CD4-positive, alpha-beta memory T cell (primary cell): Measurements from ENCODE around the gene PAM. TPM values are rescaled to one million over a fixed set of nuclear protein-coding genes. Genes with fewer than 3 reads are reported as not detected.

ENCODE experiments used
- CTCF ChIA-PET: fragments of 350-600 bp; sonication (Branson Sonifier 250); formaldehyde crosslinking; loops from one replicate; lab custom pipeline; 2021; ENCODE audit warnings: inconsistent platforms; ENCODE audit not compliant: partially characterized antibody; lab: Charles Lee
- POLR2A ChIA-PET: fragments of 350-600 bp; sonication (Branson Sonifier 250); formaldehyde crosslinking; loops from one replicate; lab custom pipeline; 2021; ENCODE audit not compliant: partially characterized antibody; lab: Charles Lee
- DNase-seq, 5 donors: peaks; one replicate each; pipeline versions ENCODE4 v3.0.0 to v3.0.0-alpha.2; 2020 to 2022; ENCODE audit warnings: mixed read lengths in 1 of 5
- H3K27ac ChIP-seq: one replicate; pipeline ENCODE4 v1.7.0; 2013; ENCODE audit warnings: low read depth, low read length
- H3K27me3 ChIP-seq: 2 replicates; pipeline ENCODE4 v1.7.0; 2013; ENCODE audit warnings: mild to moderate bottlenecking, low read length, moderate library complexity; ENCODE audit not compliant: insufficient read depth
- H3K36me3 ChIP-seq: 2 replicates; pipeline ENCODE4 v1.7.0; 2013; ENCODE audit warnings: mild to moderate bottlenecking, low read length, moderate library complexity; ENCODE audit not compliant: insufficient read depth
- H3K4me1 ChIP-seq: 2 replicates; pipeline ENCODE4 v1.7.0; 2013; ENCODE audit warnings: mild to moderate bottlenecking, low read length, moderate library complexity; ENCODE audit not compliant: insufficient read depth
- H3K4me3 ChIP-seq, 2 donors: one replicate each; pipeline ENCODE4 v1.7.0; 2013; ENCODE audit warnings: low read length in 2 of 2, mild to moderate bottlenecking in 1 of 2
- H3K9me3 ChIP-seq, 2 donors: one replicate each; pipeline ENCODE4 v1.7.0; 2013; ENCODE audit warnings: low read length in 2 of 2, control low read depth in 1 of 2; ENCODE audit not compliant: control insufficient read depth in 1 of 2
- H3K27ac Mint-ChIP-seq, 7 donors: one replicate each; pipeline ENCODE4 v1.8.0; 2020 to 2021; ENCODE audit warnings: mixed read lengths in 7 of 7, mild to moderate bottlenecking in 6 of 7, inconsistent platforms in 3 of 7, moderate library complexity in 3 of 7
- H3K27me3 Mint-ChIP-seq, 2 donors: one replicate each; pipeline ENCODE4 v1.8.0; 2020 to 2021; ENCODE audit warnings: mixed read lengths in 2 of 2
- H3K36me3 Mint-ChIP-seq, 2 donors: one replicate each; pipeline ENCODE4 v1.8.0; 2020 to 2021; ENCODE audit warnings: mixed read lengths in 2 of 2, inconsistent platforms in 1 of 2, mild to moderate bottlenecking in 1 of 2
- H3K4me1 Mint-ChIP-seq, 4 donors: one replicate each; pipeline ENCODE4 v1.8.0; 2020 to 2021; ENCODE audit warnings: mixed read lengths in 4 of 4, mild to moderate bottlenecking in 1 of 4
- H3K4me3 Mint-ChIP-seq, 8 donors: one replicate each; pipeline ENCODE4 v1.8.0; 2020 to 2021; ENCODE audit warnings: mixed read lengths in 8 of 8, mild to moderate bottlenecking in 7 of 8, moderate library complexity in 6 of 8, inconsistent platforms in 3 of 8
- H3K9me3 Mint-ChIP-seq, 8 donors: one replicate each; pipeline ENCODE4 v1.8.0; 2020 to 2021; ENCODE audit warnings: mixed read lengths in 8 of 8, mild to moderate bottlenecking in 5 of 8, inconsistent platforms in 3 of 8, moderate library complexity in 1 of 8
- intact Hi-C: fragments of 100-400 bp; cut with micrococcal nuclease; formaldehyde crosslinking; loops from one replicate; pipeline ENCODE4 v1.15.1; 2023
- polyA plus RNA-seq, 2 donors: library from polyadenylated mRNA; unstranded; fragments of 300-500 nt; fragmentation: Illumina TruSeq; gene quantifications; one replicate each; pipeline ENCODE4 v1.2.3, GENCODE V29; 2021
- total RNA-seq, 2 experiments: library from RNA; stranded (reverse); gene quantifications; one replicate each; pipeline ENCODE4 v1.2.3, GENCODE V29; 2021

PAM gene
- total and polyA plus RNA-seq, 4 experiments from 2014 or later: 25.8 to 31.0 (median 28.7) TPM

- POLR2A ChIA-PET: no interaction called here
Measured at GRCh38 chr5:102869230-102869629, 114.1 kb downstream of the PAM start.

GRCh38 chr5:102873379-102873932 is 118.4 kb downstream of the PAM start:
- Mint-ChIP-seq H3K4me3 (no peak overlapping the region), H3K4me1 (peaks cover 0 to 2% (median 0%) of the 10 kb centered on the region in 4 donors), H3K9me3 (no peaks in the 10 kb centered on the region), H3K27me3 (no peaks in the 10 kb centered on the region), H3K36me3 (peaks cover 15 to 42% of the 10 kb centered on the region in 2 donors), H3K27ac (no peak overlapping the region)
- DNase-seq: no peak
- H3K9me3 ChIP-seq: no peaks in the 10 kb centered on the region
- POLR2A ChIA-PET: no interaction called here
- CTCF ChIA-PET: no interaction called here
- H3K4me3 ChIP-seq: no peak overlapping the region
- no peaks in the 10 kb centered on the region for H3K36me3 ChIP-seq
- no peaks in the 10 kb centered on the region for H3K4me1 ChIP-seq
- H3K27me3 ChIP-seq: no peaks in the 10 kb centered on the region
- intact Hi-C loops: no loop called here
- no peak overlapping the region for H3K27ac ChIP-seq

More at GRCh38 chr5:102869230-102869629, 114.1 kb downstream of the PAM start:
- intact Hi-C loops: no loop called here
- Mint-ChIP-seq H3K27ac (no peak overlapping the region), H3K9me3 (no peaks in the 10 kb centered on the region), H3K27me3 (peaks cover 2 to 9% of the 10 kb centered on the region in 2 donors), H3K4me3 (no peak overlapping the region), H3K36me3 (peaks cover 19 to 48% of the 10 kb centered on the region in 2 donors), H3K4me1 (peaks cover 4 to 14% (median 12%) of the 10 kb centered on the region in 4 donors)
- peaks cover 7% of the 10 kb centered on the region for H3K4me1 ChIP-seq
- no peaks in the 10 kb centered on the region for H3K36me3 ChIP-seq
- CTCF ChIA-PET: no interaction called here
- H3K9me3 ChIP-seq: no peaks in the 10 kb centered on the region
- no peak overlapping the region for H3K4me3 ChIP-seq
- no peaks in the 10 kb centered on the region for H3K27me3 ChIP-seq
- DNase-seq: no peak
- no peak overlapping the region for H3K27ac ChIP-seq

- no peaks in the 10 kb centered on the region for H3K9me3 ChIP-seq
- H3K27me3 ChIP-seq: no peaks in the 10 kb centered on the region
- no peak overlapping the region for H3K4me3 Mint-ChIP-seq
- H3K9me3 Mint-ChIP-seq: no peaks in the 10 kb centered on the region
- H3K27me3 Mint-ChIP-seq: no peaks in the 10 kb centered on the region
- ChIA-PET CTCF (no interaction called here), POLR2A (interaction anchor here (0.5 kb wide), 1 partner anchor 50 kb away, joined by 3 read pairs; no protein-coding TSS in a partner anchor)
- peaks cover 0 to 2% (median 0%) of the 10 kb centered on the region in 4 donors for H3K4me1 Mint-ChIP-seq
- peaks cover 13 to 41% of the 10 kb centered on the region in 2 donors for H3K36me3 Mint-ChIP-seq
- no peaks in the 10 kb centered on the region for H3K36me3 ChIP-seq
- intact Hi-C loops: no loop called here
- H3K4me1 ChIP-seq: no peaks in the 10 kb centered on the region
- H3K27ac ChIP-seq: no peak overlapping the region
- H3K4me3 ChIP-seq: no peak overlapping the region
- DNase-seq: no peak
- H3K27ac Mint-ChIP-seq: no peak overlapping the region
Measured at GRCh38 chr5:102874054-102874453, 118.9 kb downstream of the PAM start.

GRCh38 chr5:102875721-102876123 is 120.6 kb downstream of the PAM start:
- ChIA-PET POLR2A (no interaction called here), CTCF (no interaction called here)
- DNase-seq: no peak

GRCh38 chr5:102876610-102877009 is 121.5 kb downstream of the PAM start:
- CTCF ChIA-PET: no interaction called here
- no peak overlapping the region for H3K27ac Mint-ChIP-seq

More at GRCh38 chr5:102875721-102876123, 120.6 kb downstream of the PAM start:
- H3K27me3 ChIP-seq: no peaks in the 10 kb centered on the region
- Mint-ChIP-seq H3K27ac (no peak overlapping the region), H3K4me1 (no peaks in the 10 kb centered on the region), H3K27me3 (no peaks in the 10 kb centered on the region), H3K36me3 (peaks cover 12 to 32% of the 10 kb centered on the region in 2 donors), H3K9me3 (no peaks in the 10 kb centered on the region), H3K4me3 (no peak overlapping the region)
- no peaks in the 10 kb centered on the region for H3K36me3 ChIP-seq
- no peaks in the 10 kb centered on the region for H3K4me1 ChIP-seq
- intact Hi-C loops: no loop called here
- H3K27ac ChIP-seq: no peak overlapping the region
- H3K4me3 ChIP-seq: no peak overlapping the region
- H3K9me3 ChIP-seq: no peaks in the 10 kb centered on the region

GRCh38 chr5:102879741-102880140 is 124.6 kb downstream of the PAM start:
- no peak overlapping the region for H3K27ac ChIP-seq
- Mint-ChIP-seq H3K27me3 (no peaks in the 10 kb centered on the region), H3K4me3 (no peak overlapping the region), H3K36me3 (peaks cover 4 to 15% of the 10 kb centered on the region in 2 donors), H3K9me3 (no peaks in the 10 kb centered on the region), H3K27ac (peak overlapping the region in 1 of 7 donors; percentile 17), H3K4me1 (no peaks in the 10 kb centered on the region)
- no peaks in the 10 kb centered on the region for H3K9me3 ChIP-seq
- CTCF ChIA-PET: no interaction called here
- H3K4me3 ChIP-seq: no peak overlapping the region
- no peaks in the 10 kb centered on the region for H3K27me3 ChIP-seq
- POLR2A ChIA-PET: no interaction called here
- intact Hi-C loops: no loop called here
- H3K36me3 ChIP-seq: no peaks in the 10 kb centered on the region
- no peaks in the 10 kb centered on the region for H3K4me1 ChIP-seq
- no peak for DNase-seq

More at GRCh38 chr5:102876610-102877009, 121.5 kb downstream of the PAM start:
- H3K27me3 Mint-ChIP-seq: no peaks in the 10 kb centered on the region
- POLR2A ChIA-PET: no interaction called here
- H3K9me3 Mint-ChIP-seq: no peaks in the 10 kb centered on the region
- no peak overlapping the region for H3K4me3 ChIP-seq
- DNase-seq: no peak
- no peaks in the 10 kb centered on the region for H3K9me3 ChIP-seq
- no peaks in the 10 kb centered on the region for H3K27me3 ChIP-seq
- H3K4me1 ChIP-seq: no peaks in the 10 kb centered on the region
- H3K4me1 Mint-ChIP-seq: no peaks in the 10 kb centered on the region
- H3K4me3 Mint-ChIP-seq: no peak overlapping the region
- H3K27ac ChIP-seq: no peak overlapping the region
- intact Hi-C loops: no loop called here
- H3K36me3 Mint-ChIP-seq: peaks cover 12 to 31% of the 10 kb centered on the region in 2 donors
- H3K36me3 ChIP-seq: no peaks in the 10 kb centered on the region

- H3K36me3 ChIP-seq: no peaks in the 10 kb centered on the region
- Mint-ChIP-seq H3K36me3 (peaks cover 0 to 11% of the 10 kb centered on the region in 2 donors), H3K4me3 (no peak overlapping the region), H3K4me1 (peaks cover 8 to 17% (median 13%) of the 10 kb centered on the region in 4 donors), H3K27ac (no peak overlapping the region), H3K9me3 (no peaks in the 10 kb centered on the region), H3K27me3 (no peaks in the 10 kb centered on the region)
- intact Hi-C loops: no loop called here
- no peak overlapping the region for H3K27ac ChIP-seq
- H3K9me3 ChIP-seq: no peaks in the 10 kb centered on the region
- no peak for DNase-seq
- H3K4me1 ChIP-seq: peaks cover 9% of the 10 kb centered on the region
- no peaks in the 10 kb centered on the region for H3K27me3 ChIP-seq
- no peak overlapping the region for H3K4me3 ChIP-seq
- POLR2A ChIA-PET: no interaction called here
- CTCF ChIA-PET: no interaction called here
Measured at GRCh38 chr5:102886586-102886985, 131.5 kb downstream of the PAM start.
